GM12878 (cell line): Measurements from ENCODE around the gene RNU6-9. TPM values are rescaled to one million over a fixed set of nuclear protein-coding genes. Genes with fewer than 3 reads are reported as not detected.

ENCODE experiments used
- ATAC-seq: fragments of 200-7000 bp; cut with Tn5 transposase; 3 replicates; pipeline ENCODE4 v1.9.1; 2020; ENCODE audit warnings: mild to moderate bottlenecking, moderate library complexity
- BruUV-seq: library from RNA; stranded (reverse); fragments of 400-500 nt; replicated peaks from 2 replicates; lab custom pipeline; 2021; lab: Mats Ljungman, UMichigan
- CTCF ChIA-PET: fragments of 300-600 bp; sonication (Branson Sonifier 250); formaldehyde crosslinking; extraction: SDS; loops from one replicate; lab custom pipeline; 2021; ENCODE audit warnings: inconsistent platforms; lab: Yijun Ruan, JAX
- POLR2A ChIA-PET: fragments of 350-600 bp; formaldehyde crosslinking; extraction: SDS; loops from one replicate; lab custom pipeline; 2021; ENCODE audit warnings: inconsistent platforms; lab: Charles Lee
- RAD21 ChIA-PET: fragments of 300-600 bp; sonication (Branson Sonifier 250); formaldehyde crosslinking; loops from one replicate; lab custom pipeline; 2023; ENCODE audit warnings: antibody characterized with exemption; ENCODE audit not compliant: unreplicated experiment; lab: Charles Lee
- SMC1A ChIA-PET: fragments of 300-600 bp; sonication (Branson Sonifier 250); formaldehyde crosslinking; loops from one replicate; lab custom pipeline; 2023; ENCODE audit not compliant: unreplicated experiment, uncharacterized antibody; lab: Charles Lee
- DNase-seq: peaks from one replicate; pipeline ENCODE4 v3.0.0-alpha.2; 2011; ENCODE audit warnings: low read depth, low spot score
- FAIRE-seq: peaks from 3 replicates; lab custom pipeline; 2011; peaks lifted over from hg19 to GRCh38; lab: Jason Lieb, UNC
- H2AFZ ChIP-seq: 2 replicates; pipeline ENCODE4 v1.6.0; 2011; ENCODE audit warnings: low read depth, low read length, control low read depth; ENCODE audit not compliant: control insufficient read depth
- H3K27ac ChIP-seq: 2 replicates; pipeline ENCODE4 v1.5.1; 2011; ENCODE audit warnings: control low read depth; ENCODE audit not compliant: control insufficient read depth, insufficient read depth
- H3K27me3 ChIP-seq, 2 experiments: replicated peaks in 1 of 2; 2 replicates each; pipeline versions ENCODE4 v1.6.0 to v1.6.1; 2011; ENCODE audit warnings: low read length in 1 of 2; ENCODE audit not compliant: control insufficient read depth in 2 of 2, insufficient read depth in 2 of 2
- H3K36me3 ChIP-seq, 2 experiments: 2 replicates each; pipeline ENCODE4 v1.5.1; 2011; ENCODE audit warnings: low read length in 1 of 2; ENCODE audit not compliant: control insufficient read depth in 2 of 2, insufficient read depth in 2 of 2
- H3K4me1 ChIP-seq: 2 replicates; pipeline ENCODE4 v1.6.1; 2011; ENCODE audit warnings: mild to moderate bottlenecking, low read length, moderate library complexity, mixed read lengths; ENCODE audit not compliant: control insufficient read depth, insufficient read depth
- H3K4me2 ChIP-seq: 2 replicates; pipeline ENCODE4 v1.6.0; 2011; ENCODE audit warnings: control low read depth; ENCODE audit not compliant: control insufficient read depth, insufficient read depth
- H3K4me3 ChIP-seq: fragments of 200-600 bp; sonication (generic); 2 replicates; pipeline ENCODE4 v1.5.1; 2016
- H3K79me2 ChIP-seq: 2 replicates; pipeline ENCODE4 v1.6.0; 2011; ENCODE audit warnings: low read length; ENCODE audit not compliant: control insufficient read depth, insufficient read depth
- H3K9ac ChIP-seq: 2 replicates; pipeline ENCODE4 v1.8.0; 2011; ENCODE audit warnings: low read length, control low read depth, mixed read lengths; ENCODE audit not compliant: control insufficient read depth, insufficient read depth
- H3K9me3 ChIP-seq: replicated peaks from 3 replicates; pipeline ENCODE4 v1.5.1; 2011; ENCODE audit warnings: mild to moderate bottlenecking, low read length; ENCODE audit not compliant: control insufficient read depth, insufficient read depth
- H4K20me1 ChIP-seq: 2 replicates; pipeline ENCODE4 v1.6.0; 2011; ENCODE audit not compliant: control insufficient read depth, insufficient read depth
- NR2C2 ChIP-seq: IDR thresholded peaks from 2 replicates; pipeline ENCODE4 v1.6.1; 2011; ENCODE audit warnings: borderline replicate concordance, low read depth; ENCODE audit not compliant: control insufficient read depth, insufficient read length
- POLR2A ChIP-seq: IDR thresholded peaks from 2 replicates; pipeline ENCODE4 v1.6.1; 2011; ENCODE audit warnings: low read depth, mild to moderate bottlenecking, low read length
- ZNF592 ChIP-seq: fragments of 450-650 bp; IDR thresholded peaks from 2 replicates; pipeline ENCODE4 v1.6.1; 2017; ENCODE audit warnings: mild to moderate bottlenecking, moderate library complexity
- WGBS: methylation state at CpG from one replicate; pipeline ENCODE4 v1.1.6; 2016; ENCODE audit warnings: low lambda C conversion rate; ENCODE audit not compliant: insufficient replicate concordance, insufficient coverage; ENCODE audit errors: missing lambda C conversion rate; 5-methylcytosine and 5-hydroxymethylcytosine counted together
- in situ Hi-C: fragments of 300-500 bp; cut with MboI; formaldehyde crosslinking; loops from 9 replicates; pipeline ENCODE4 v1.14.3; 2018; ENCODE audit warnings: mixed read lengths
- intact Hi-C: fragments of 100-400 bp; cut with micrococcal nuclease; formaldehyde crosslinking; loops from one replicate; pipeline ENCODE4 v1.14.2; 2022; ENCODE audit not compliant: unreplicated experiment
- polyA plus RNA-seq, 11 experiments: library from polyadenylated mRNA; depleted of rRNA in 4 of 11; unstranded in 6 of 11; stranded (reverse) in 5 of 11; fragments of >200 nt; fragmentation: Nextera tagmentation in 4 of 11; fragmentation: Illumina TruSeq in 1 of 11; extraction: Ambion mirVana in 4 of 11; extraction: Trizol in 1 of 11; gene quantifications; 1 replicate in 1 of 11; 2 replicates in 10 of 11; pipeline versions ENCODE4 v1.2.1 to v1.2.3, GENCODE V29; 2011 to 2016; ENCODE audit warnings: inconsistent platforms in 2 of 11, missing spikeins in 2 of 11, low read depth in 1 of 11
- total RNA-seq, 4 experiments: library from RNA; depleted of rRNA in 3 of 4; stranded (reverse); fragments of >200 nt in 3 of 4; fragmentation: Illumina TruSeq in 1 of 4; extraction: Trizol in 1 of 4; gene quantifications; 2 replicates each; pipeline versions ENCODE4 v1.2.1 to v1.2.3, GENCODE V29; 2013 to 2021

Gene RNU6-9
- total and polyA plus RNA-seq, 10 of the 15 experiments (the other 5 are each of a cell fraction or from before 2014, with no cell fraction given) = not detected

DNA sequence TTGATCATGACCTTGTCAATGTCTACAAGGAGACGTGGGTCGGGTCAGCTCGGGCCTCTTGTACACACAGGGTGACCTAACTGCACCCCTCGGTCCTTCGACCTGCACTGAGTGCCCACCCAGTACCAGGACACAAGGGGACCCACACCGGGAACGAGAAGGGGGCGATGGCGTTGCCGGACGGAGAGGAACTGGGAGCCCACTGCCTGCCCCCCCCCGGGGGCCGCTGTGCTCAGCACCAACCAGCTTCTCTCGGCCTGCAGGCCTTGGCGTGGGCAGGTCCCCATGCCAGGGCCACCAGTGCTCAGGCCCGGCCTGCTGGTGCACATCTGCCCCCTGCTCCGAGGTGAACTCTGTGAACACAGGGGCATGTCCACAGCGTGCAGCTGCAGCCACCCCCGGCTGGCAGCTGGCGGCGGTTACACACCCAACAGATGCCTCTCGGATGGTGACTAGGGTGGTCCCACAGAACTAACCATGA is 19.7 kb upstream of the RNU6-9 start (continued):
- no peak for TF ChIP-seq ZNF592

DNA sequence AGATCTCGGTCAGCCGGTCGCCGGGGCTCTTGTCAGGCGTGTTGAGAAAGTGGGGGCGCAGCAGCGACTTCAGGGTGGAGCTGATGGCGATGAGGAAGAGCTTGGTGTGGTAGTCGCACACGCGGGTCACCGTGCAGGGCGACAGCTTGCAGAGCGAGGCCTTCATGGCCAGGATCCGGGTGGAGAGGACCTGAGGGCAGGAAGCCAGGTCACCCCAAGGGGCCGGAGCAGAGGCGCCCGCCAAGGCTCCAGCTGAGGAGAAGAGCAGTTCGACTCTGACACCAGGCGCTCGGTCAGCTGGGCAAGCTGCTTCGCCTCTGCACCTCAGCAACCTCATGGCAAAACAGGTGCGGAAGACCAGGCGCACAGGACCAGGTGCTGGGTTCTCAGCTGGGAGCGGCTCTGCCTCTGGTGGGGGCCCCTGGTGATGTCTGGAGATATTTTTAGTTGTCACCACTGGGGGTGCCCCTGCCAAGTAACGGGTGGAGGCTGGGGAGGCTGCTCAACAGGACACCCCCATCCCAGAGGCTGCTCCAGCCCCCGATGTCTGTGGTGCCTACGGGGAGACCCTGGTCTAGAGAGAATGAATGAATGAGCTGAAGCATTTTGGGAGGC is 17.9 kb upstream of the RNU6-9 start:
- TF ChIP-seq POLR2A (peak; percentile 13; the same call in 1 of the 2 replicates), NR2C2 (no peak)
- H3K4me3 ChIP-seq = no peak overlapping the region
- DNase-seq (no peak), ATAC-seq (no peak), FAIRE-seq (no peak)
- H3K27ac ChIP-seq = no peak overlapping the region
- BruUV-seq = no TSS peak
- in situ Hi-C loops = no loop called here
- H3K27me3 ChIP-seq = no peaks in the 10 kb centered on the region
- no peaks in the 10 kb centered on the region for H3K9me3 ChIP-seq
- ChIA-PET POLR2A (no interaction called here), RAD21 (no interaction called here), SMC1A (no interaction called here), CTCF (no interaction called here)
- H2AFZ ChIP-seq = no peak overlapping the region
- H3K4me1 ChIP-seq = no peaks in the 10 kb centered on the region
- H3K79me2 ChIP-seq = no peaks in the 10 kb centered on the region
- H3K4me2 ChIP-seq = no peak overlapping the region
- H4K20me1 ChIP-seq = no peaks in the 10 kb centered on the region
- 95% methylated on average over 21 of the region's 28 CpGs for WGBS
- intact Hi-C loops = no loop called here
- H3K9ac ChIP-seq = no peak overlapping the region
- H3K36me3 ChIP-seq = no peaks in the 10 kb centered on the region; a peak in 2 of 4 replicates
